Body of pancreas (tissue), 4 donors: ENCODE results near the gene SDE2. TPM values are rescaled to one million over a fixed set of nuclear protein-coding genes. Genes with fewer than 3 reads are reported as not detected.

Source experiments
- ATAC-seq: fragments of 150-250 bp; one replicate; pipeline ENCODE4 v1.9.1; 2016
- DNase-seq, 4 donors: peaks; one replicate each; pipeline ENCODE4 v3.0.0-alpha.2; 2019
- H3K27ac ChIP-seq, 4 donors: fragments of 200-600 bp; sonication (generic); 1 replicate in 3 of 4; 2 replicates in 1 of 4; pipeline versions ENCODE4 v1.5.1 to v1.6.1; 2016 to 2019; ENCODE audit warnings: mild to moderate bottlenecking in 1 of 4, mixed read lengths in 1 of 4, moderate library complexity in 1 of 4
- H3K27me3 ChIP-seq, 2 donors: fragments of 200-600 bp; sonication (generic); one replicate each; pipeline ENCODE4 v1.6.0; 2016; ENCODE audit warnings: mild to moderate bottlenecking in 1 of 2
- H3K36me3 ChIP-seq, 2 donors: fragments of 200-600 bp; sonication (generic); replicated peaks in 1 of 2; 2 replicates each; pipeline ENCODE4 v1.5.1; 2016; ENCODE audit warnings: low read depth in 2 of 2; ENCODE audit not compliant: insufficient read depth in 1 of 2
- H3K4me1 ChIP-seq: fragments of 200-600 bp; sonication (generic); one replicate; pipeline ENCODE4 v1.6.0; 2016
- H3K4me3 ChIP-seq, 2 donors: fragments of 200-600 bp; sonication (generic); 1 replicate in 1 of 2; 2 replicates in 1 of 2; pipeline ENCODE4 v1.5.1; 2016 to 2019
- H3K9me3 ChIP-seq, 3 donors: fragments of 200-600 bp; sonication (generic); 1 replicate in 2 of 3; 2 replicates in 1 of 3; pipeline ENCODE4 v1.5.1; 2016
- POLR2A ChIP-seq, 3 donors: fragments of 450-650 bp; IDR thresholded peaks; one replicate each; pipeline ENCODE4 v1.6.1; 2016; ENCODE audit warnings: antibody characterized with exemption in 3 of 3, mild to moderate bottlenecking in 2 of 3
- WGBS, 2 donors: methylation state at CpG; one replicate each; pipeline ENCODE4 v1.1.5; 2017; 5-methylcytosine and 5-hydroxymethylcytosine counted together
- intact Hi-C: fragments of 100-400 bp; cut with DNase I; formaldehyde crosslinking; loops from one replicate; pipeline ENCODE4 v1.15.1; 2023
- total RNA-seq, 2 donors: library from RNA; depleted of rRNA; stranded (reverse); fragments of >200 nt; gene quantifications; one replicate each; pipeline ENCODE4 v1.1.0, GENCODE V29; 2016
- TF ChIP-seq, protein P1 (sequence below), 7 experiments: fragments of 450-650 bp in 4 of 7; fragments of 200-600 bp in 3 of 7; sonication (generic) in 3 of 7; IDR thresholded peaks; one replicate each; pipeline ENCODE4 v1.5.1; 2016 to 2019; ENCODE audit warnings: antibody characterized with exemption in 7 of 7

SDE2 gene
- total RNA-seq, 2 donors from 2014 or later: 11.9 to 13.7 TPM

DNA sequence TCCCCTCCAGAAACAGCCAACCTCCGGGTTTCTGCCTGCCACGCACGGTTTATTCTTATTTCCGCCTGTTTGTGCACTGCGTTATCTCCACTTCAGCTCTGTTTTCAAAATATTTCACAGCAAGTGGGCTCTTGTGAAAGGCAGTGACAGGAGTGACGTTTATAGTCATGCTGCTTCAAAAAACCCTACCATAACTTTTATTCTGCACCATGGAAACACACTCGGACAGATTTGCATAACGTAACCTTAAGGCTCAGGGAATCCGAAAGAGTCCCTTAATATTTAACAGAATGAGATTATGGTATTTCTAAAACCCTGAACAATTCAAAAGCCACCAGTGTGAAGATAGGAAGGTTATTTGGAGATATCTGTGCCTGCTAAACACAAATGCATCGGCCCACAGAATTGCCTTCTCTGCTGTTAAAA, 782 bp upstream of the SDE2 start:
- peaks cover 60% of the 10 kb centered on the region for H3K4me1 ChIP-seq
- intact Hi-C loops: no loop called here

DNA sequence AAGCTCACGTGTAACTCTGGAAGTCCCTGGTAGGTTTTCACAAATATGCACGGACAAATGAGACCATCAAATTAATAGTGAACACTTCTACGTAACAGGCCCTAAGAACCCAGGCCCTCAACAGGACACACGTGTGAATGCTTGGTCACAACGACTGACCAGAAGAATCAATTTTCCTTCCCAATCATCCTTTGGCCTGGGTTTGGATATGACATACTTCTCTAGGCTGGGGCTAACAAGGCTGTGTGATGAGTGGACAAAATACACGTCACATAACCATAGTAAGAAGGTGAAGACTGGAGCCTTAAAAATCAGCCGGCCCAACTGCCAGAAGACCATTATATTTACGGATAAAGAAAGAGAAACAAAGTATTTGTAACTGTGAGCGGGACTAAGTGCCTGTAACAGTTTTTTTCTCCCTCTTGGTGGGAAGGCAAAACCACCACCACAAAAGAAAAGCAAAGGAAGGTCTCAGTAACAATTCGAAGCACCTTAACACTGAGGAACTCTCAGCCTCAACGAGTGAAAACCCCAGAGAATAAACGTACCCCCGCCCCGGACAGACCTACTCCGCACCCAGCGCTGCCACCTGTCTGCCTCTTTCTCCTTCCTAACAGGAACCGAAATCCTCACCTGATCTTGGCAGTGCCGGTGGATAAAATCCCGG, 450 bp downstream of the SDE2 start:
- TF ChIP-seq, protein P1, sequence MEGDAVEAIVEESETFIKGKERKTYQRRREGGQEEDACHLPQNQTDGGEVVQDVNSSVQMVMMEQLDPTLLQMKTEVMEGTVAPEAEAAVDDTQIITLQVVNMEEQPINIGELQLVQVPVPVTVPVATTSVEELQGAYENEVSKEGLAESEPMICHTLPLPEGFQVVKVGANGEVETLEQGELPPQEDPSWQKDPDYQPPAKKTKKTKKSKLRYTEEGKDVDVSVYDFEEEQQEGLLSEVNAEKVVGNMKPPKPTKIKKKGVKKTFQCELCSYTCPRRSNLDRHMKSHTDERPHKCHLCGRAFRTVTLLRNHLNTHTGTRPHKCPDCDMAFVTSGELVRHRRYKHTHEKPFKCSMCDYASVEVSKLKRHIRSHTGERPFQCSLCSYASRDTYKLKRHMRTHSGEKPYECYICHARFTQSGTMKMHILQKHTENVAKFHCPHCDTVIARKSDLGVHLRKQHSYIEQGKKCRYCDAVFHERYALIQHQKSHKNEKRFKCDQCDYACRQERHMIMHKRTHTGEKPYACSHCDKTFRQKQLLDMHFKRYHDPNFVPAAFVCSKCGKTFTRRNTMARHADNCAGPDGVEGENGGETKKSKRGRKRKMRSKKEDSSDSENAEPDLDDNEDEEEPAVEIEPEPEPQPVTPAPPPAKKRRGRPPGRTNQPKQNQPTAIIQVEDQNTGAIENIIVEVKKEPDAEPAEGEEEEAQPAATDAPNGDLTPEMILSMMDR (IDR thresholded peaks at IDR 0.05): no peak
- TF ChIP-seq POLR2A (IDR thresholded peaks at IDR 0.05): no peak
- intact Hi-C loops: no loop called here
- peaks cover 60% of the 10 kb centered on the region for H3K4me1 ChIP-seq
- DNase-seq (no peak), ATAC-seq (peak; percentile 4)
- H3K9me3 ChIP-seq: no peaks in the 10 kb centered on the region
- H3K36me3 ChIP-seq: no peaks in the 10 kb centered on the region
- 1% methylated on average over 17 to 19 of the region's 19 CpGs for WGBS, 2 donors
- no peaks in the 10 kb centered on the region for H3K27me3 ChIP-seq
- peak overlapping the region; percentile 34 to 91 for H3K4me3 ChIP-seq
- peak overlapping the region; percentile 71 to 98 (median 86) for H3K27ac ChIP-seq

More for the DNA sequence above, 782 bp upstream of the SDE2 start:
- peak overlapping the region; percentile 96 to 98 (median 96) for H3K27ac ChIP-seq
- no peak overlapping the region for H3K4me3 ChIP-seq
- no peaks in the 10 kb centered on the region for H3K27me3 ChIP-seq
- DNase-seq (peak in 1 of 4 donors; percentile 70), ATAC-seq (peak; percentile 16)
- 2 to 15% methylated on average over 10 of the region's 10 CpGs for WGBS, 2 donors
- no peaks in the 10 kb centered on the region for H3K36me3 ChIP-seq
- TF ChIP-seq, protein P1 (IDR thresholded peaks at IDR 0.05): no peak
- no peak for TF ChIP-seq POLR2A (IDR thresholded peaks at IDR 0.05)
- H3K9me3 ChIP-seq: no peaks in the 10 kb centered on the region

DNA sequence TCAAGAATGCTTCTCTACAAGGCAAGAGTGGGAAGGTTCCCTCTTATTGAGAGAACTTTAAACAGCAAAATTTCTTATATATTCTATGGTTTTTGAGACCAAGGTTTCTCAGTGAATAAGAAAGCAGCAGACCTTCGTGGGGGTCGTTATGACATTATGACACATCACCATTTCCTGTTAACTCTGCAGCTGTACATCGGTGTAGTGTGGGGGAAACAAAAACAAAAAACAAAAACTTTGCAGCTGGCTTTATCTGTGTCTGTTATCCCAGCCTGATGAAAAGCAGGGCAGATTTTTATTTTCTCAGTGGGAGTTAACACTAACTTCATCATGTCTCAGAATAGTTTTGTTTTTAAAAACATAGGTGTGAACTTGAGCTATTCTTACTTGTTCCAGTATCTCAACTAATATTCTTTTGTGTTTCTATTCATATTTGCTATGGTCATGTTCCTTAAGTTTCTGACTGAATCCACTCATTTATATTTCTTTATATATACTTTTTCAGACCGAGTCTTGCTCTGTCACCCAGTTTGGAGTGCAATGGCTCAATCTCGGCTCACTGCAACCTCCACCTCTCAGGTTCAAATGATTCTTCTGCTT, 2.1 kb downstream of the SDE2 start:
- Histone ChIP-seq H3K27me3 (no peaks in the 10 kb centered on the region), H3K4me1 (peaks cover 51% of the 10 kb centered on the region), H3K4me3 (no peak overlapping the region), H3K27ac (no peak overlapping the region), H3K36me3 (peaks cover 0 to 8% of the 10 kb centered on the region in 2 donors), H3K9me3 (no peaks in the 10 kb centered on the region)
- DNase-seq (no peak), ATAC-seq (no peak)
- no peak for TF ChIP-seq POLR2A (IDR thresholded peaks at IDR 0.05)
- TF ChIP-seq, protein P1 (IDR thresholded peaks at IDR 0.05): no peak
- intact Hi-C loops: no loop called here
- 34 to 38% methylated on average over 5 of the region's 5 CpGs for WGBS, 2 donors

DNA sequence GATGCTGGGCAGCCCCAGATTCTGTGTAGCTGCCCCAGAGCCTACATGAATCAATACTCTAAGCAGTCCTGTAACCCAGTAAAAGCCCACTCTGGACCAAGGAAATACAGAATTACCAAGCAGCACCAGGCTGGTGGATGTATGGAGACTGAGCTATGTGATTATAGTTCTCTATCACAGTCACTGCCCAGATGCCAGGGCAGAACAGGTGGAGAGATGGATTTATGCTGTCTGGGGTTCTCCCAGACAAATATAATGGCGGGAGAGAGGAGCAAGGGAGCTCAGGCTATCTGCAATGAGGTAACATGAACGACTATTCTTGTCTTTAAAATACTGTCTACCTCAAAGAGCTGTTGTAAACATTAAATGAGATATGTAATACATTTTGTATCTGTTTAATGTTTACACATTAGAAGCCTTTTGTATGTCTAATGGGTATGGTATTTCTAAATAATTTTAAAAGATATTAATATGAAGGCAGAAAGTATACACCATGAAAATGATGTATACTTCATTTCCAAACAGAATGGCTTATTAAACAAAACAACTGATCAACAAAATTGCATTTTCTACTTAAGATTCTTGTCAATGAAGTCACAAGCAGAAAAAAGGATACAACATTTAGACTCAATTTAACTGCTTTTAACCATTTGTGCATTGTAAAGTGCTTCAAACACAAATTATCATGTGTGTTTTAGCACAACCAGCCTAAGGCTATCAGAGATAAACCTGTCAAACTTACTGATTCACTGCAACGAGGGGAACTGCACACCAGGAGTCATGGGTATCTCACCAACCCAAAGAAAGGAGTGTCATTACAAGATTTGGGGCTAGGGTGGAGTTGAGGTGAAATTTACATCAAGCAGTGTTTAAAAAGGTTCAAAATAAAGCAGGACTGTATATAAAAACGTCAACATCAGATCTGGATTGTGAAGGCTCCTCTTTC, 3.0 kb downstream of the SDE2 start:
- intact Hi-C loops: no loop called here
- no peaks in the 10 kb centered on the region for H3K27me3 ChIP-seq
- H3K4me3 ChIP-seq: no peak overlapping the region
- H3K27ac ChIP-seq: no peak overlapping the region
- H3K9me3 ChIP-seq: no peaks in the 10 kb centered on the region
- ATAC-seq: no peak
- peaks cover 43% of the 10 kb centered on the region for H3K4me1 ChIP-seq
- WGBS, 2 donors: 35 to 39% methylated on average over 4 of the region's 4 CpGs
- TF ChIP-seq, protein P1 (IDR thresholded peaks at IDR 0.05): no peak
- TF ChIP-seq POLR2A (IDR thresholded peaks at IDR 0.05): no peak
- DNase-seq: no peak
- peaks cover 0 to 16% of the 10 kb centered on the region in 2 donors for H3K36me3 ChIP-seq
